LHCN-M2 (cell line): ENCODE measurements around the gene ABI3BP. TPM values are rescaled to one million over a fixed set of nuclear protein-coding genes. Genes with fewer than 3 reads are reported as not detected.
"Not testable (repeated sequence)": the region's sequence is repeated elsewhere in the genome, so short reads cannot be mapped to it uniquely, and the experiment has no call there.

Source experiments
- DNase-seq: peaks from one replicate; pipeline ENCODE4 v3.0.0-alpha.2; 2012; ENCODE audit warnings: low read depth
- total RNA-seq: library from RNA; depleted of rRNA; stranded (reverse); fragments of >200 nt; gene quantifications from 2 replicates; pipeline ENCODE4 v1.2.3, GENCODE V29; 2014

The ABI3BP gene
- total RNA-seq, 1 experiment from 2014 or later = 31.9 TPM

GRCh38 chr3:100953103-100953502, 40.1 kb downstream of the ABI3BP start:
- no peak for DNase-seq

- no peak for DNase-seq
Observed at GRCh38 chr3:100947119-100947518, 46.1 kb downstream of the ABI3BP start.

GRCh38 chr3:100946096-100946495, 47.1 kb downstream of the ABI3BP start:
- DNase-seq = not testable (repeated sequence)

GRCh38 chr3:100941451-100941850, 51.8 kb downstream of the ABI3BP start:
- peak; percentile 67 for DNase-seq

- DNase-seq = peak; percentile 52
Observed at GRCh38 chr3:100941041-100941440, 52.2 kb downstream of the ABI3BP start.

- no peak for DNase-seq
Observed at GRCh38 chr3:100936931-100937330, 56.3 kb downstream of the ABI3BP start.

GRCh38 chr3:100932491-100932890, 60.7 kb downstream of the ABI3BP start:
- no peak for DNase-seq

- DNase-seq = peak; percentile 96
Observed at GRCh38 chr3:100928638-100929428, 64.4 kb downstream of the ABI3BP start.

GRCh38 chr3:100927775-100928174, 65.4 kb downstream of the ABI3BP start:
- no peak for DNase-seq

- no peak for DNase-seq
Observed at GRCh38 chr3:100915706-100916495, 77.3 kb downstream of the ABI3BP start.

- no peak for DNase-seq
Observed at GRCh38 chr3:100913870-100914648, 79.2 kb downstream of the ABI3BP start.

- peak; percentile 58 for DNase-seq
Observed at GRCh38 chr3:100912976-100913545, 80.2 kb downstream of the ABI3BP start.

- no peak for DNase-seq
Observed at GRCh38 chr3:100912571-100912970, 80.7 kb downstream of the ABI3BP start.

- no peak for DNase-seq
Observed at GRCh38 chr3:100911956-100912355, 81.3 kb downstream of the ABI3BP start.

- DNase-seq = peak; percentile 59
Observed at GRCh38 chr3:100910986-100911385, 82.2 kb downstream of the ABI3BP start.

- no peak for DNase-seq
Observed at GRCh38 chr3:100902572-100902971, 90.6 kb downstream of the ABI3BP start.

- DNase-seq = peak; percentile 47
Observed at GRCh38 chr3:100900671-100901335, 92.4 kb downstream of the ABI3BP start.

GRCh38 chr3:100899440-100900091, 93.7 kb downstream of the ABI3BP start:
- peak; percentile 75 for DNase-seq

- DNase-seq = no peak
Observed at GRCh38 chr3:100898681-100899080, 94.5 kb downstream of the ABI3BP start.

- DNase-seq = no peak
Observed at GRCh38 chr3:100896994-100897393, 96.2 kb downstream of the ABI3BP start.
